HepG2 (cell line): ENCODE results near the gene RHOG. TPM values are rescaled to one million over a fixed set of nuclear protein-coding genes. Genes with fewer than 3 reads are reported as not detected.

Source experiments
- ARNT2 ChIP-seq: sonication (generic); formaldehyde crosslinking; IDR thresholded peaks from 2 replicates; pipeline ENCODE4 v1.8.0; 2022; ENCODE audit warnings: mild to moderate bottlenecking, low read depth, missing genetic modification reagents, moderate library complexity
- CERS6 ChIP-seq: sonication (generic); formaldehyde crosslinking; IDR thresholded peaks from 2 replicates; pipeline ENCODE4 v1.5.0; 2020; ENCODE audit warnings: missing genetic modification reagents
- DNMT1 ChIP-seq: sonication (generic); formaldehyde crosslinking; IDR thresholded peaks from 2 replicates; pipeline ENCODE4 v1.5.1; 2020; ENCODE audit warnings: mild to moderate bottlenecking, missing genetic modification reagents
- ELF3 ChIP-seq: IDR thresholded peaks from 2 replicates; pipeline ENCODE4 v1.6.1; 2016; ENCODE audit warnings: missing genetic modification reagents, missing compliant biosample characterization
- GABPA ChIP-seq, 2 experiments: IDR thresholded peaks; 2 replicates each; pipeline ENCODE4 v1.6.1; 2011 to 2016; ENCODE audit warnings: low read depth in 2 of 2, low read length in 1 of 2, missing biosample characterization in 1 of 2, missing genetic modification characterization in 1 of 2
- GATAD1 ChIP-seq: IDR thresholded peaks from 2 replicates; pipeline ENCODE4 v1.6.1; 2016; ENCODE audit warnings: missing genetic modification reagents, missing compliant biosample characterization
- GMEB2 ChIP-seq: IDR thresholded peaks from 2 replicates; pipeline ENCODE4 v1.6.1; 2016; ENCODE audit warnings: missing biosample characterization, missing genetic modification reagents, low read depth
- HOMEZ ChIP-seq: IDR thresholded peaks from 2 replicates; pipeline ENCODE4 v1.6.1; 2016; ENCODE audit warnings: low read depth
- KLF11 ChIP-seq: IDR thresholded peaks from 2 replicates; pipeline ENCODE4 v1.6.1; 2016; ENCODE audit warnings: missing compliant biosample characterization
- NR2C2 ChIP-seq: sonication (generic); formaldehyde crosslinking; IDR thresholded peaks from 2 replicates; pipeline ENCODE4 v1.4.0; 2020; ENCODE audit warnings: missing genetic modification reagents, mild to moderate bottlenecking, moderate library complexity, borderline replicate concordance
- PLRG1 ChIP-seq: fragments of 450-650 bp; conservative IDR thresholded peaks from 2 replicates; pipeline ENCODE4 v1.6.1; 2016
- SOX5 ChIP-seq: IDR thresholded peaks from 2 replicates; pipeline ENCODE4 v1.6.1; 2016; ENCODE audit warnings: borderline replicate concordance
- SRSF4 ChIP-seq: fragments of 200-400 bp; formaldehyde crosslinking; IDR thresholded peaks from one replicate; pipeline ENCODE4 v1.6.1; 2018; ENCODE audit warnings: mild to moderate bottlenecking, low read depth, low read length, moderate library complexity; ENCODE audit not compliant: poor library complexity, severe bottlenecking
- TBX2 ChIP-seq: sonication (generic); formaldehyde crosslinking; IDR thresholded peaks from 2 replicates; pipeline ENCODE4 v1.5.0; 2020; ENCODE audit warnings: missing genetic modification reagents, mild to moderate bottlenecking, borderline replicate concordance
- U2AF1 ChIP-seq: fragments of 200-400 bp; formaldehyde crosslinking; optimal IDR thresholded peaks from 2 replicates; pipeline ENCODE3; 2017; ENCODE audit warnings: mild to moderate bottlenecking, low read depth, low read length
- U2AF2 ChIP-seq: fragments of 200-400 bp; formaldehyde crosslinking; IDR thresholded peaks from 2 replicates; pipeline ENCODE4 v1.6.1; 2017; ENCODE audit warnings: low read depth, mild to moderate bottlenecking, low read length
- YEATS4 ChIP-seq: sonication (generic); formaldehyde crosslinking; IDR thresholded peaks from 2 replicates; pipeline ENCODE4 v1.4.0; 2020; ENCODE audit warnings: missing genetic modification reagents, borderline replicate concordance
- ZC3H4 ChIP-seq: sonication (generic); formaldehyde crosslinking; IDR thresholded peaks from 2 replicates; pipeline ENCODE4 v1.4.0; 2020; ENCODE audit warnings: missing genetic modification reagents, borderline replicate concordance
- ZGPAT ChIP-seq: IDR thresholded peaks from 2 replicates; pipeline ENCODE4 v1.6.1; 2016; ENCODE audit warnings: mild to moderate bottlenecking
- ZMYM4 ChIP-seq: sonication (generic); formaldehyde crosslinking; IDR thresholded peaks from 2 replicates; pipeline ENCODE4 v1.8.1; 2023; ENCODE audit warnings: mild to moderate bottlenecking, missing genetic modification reagents
- ZNF614 ChIP-seq: IDR thresholded peaks from 2 replicates; pipeline ENCODE4 v1.6.1; 2018; ENCODE audit warnings: missing biosample characterization, missing genetic modification reagents, inconsistent platforms, borderline replicate concordance
- ZNF7 ChIP-seq: IDR thresholded peaks from 2 replicates; pipeline ENCODE4 v1.6.1; 2016; ENCODE audit warnings: missing biosample characterization, missing genetic modification reagents
- polyA plus RNA-seq, 8 experiments: library from polyadenylated mRNA; depleted of rRNA in 3 of 8; stranded (reverse) in 7 of 8; unstranded in 1 of 8; fragments of >200 nt; fragmentation: Illumina TruSeq in 4 of 8; extraction: Trizol in 4 of 8; gene quantifications; 2 replicates each; pipeline versions ENCODE4 v1.2.1 to v1.2.3, GENCODE V29; 2011 to 2016; ENCODE audit warnings: low read depth in 4 of 8, missing spikeins in 1 of 8, mixed read lengths in 1 of 8; ENCODE audit not compliant: insufficient read depth in 1 of 8
- total RNA-seq, 5 experiments: library from RNA; depleted of rRNA; stranded (reverse); fragments of >200 nt; fragmentation: Illumina TruSeq; extraction: Trizol; gene quantifications; 2 replicates each; pipeline ENCODE4 v1.2.3, GENCODE V29; 2016; ENCODE audit warnings: low read depth in 1 of 5
- TF ChIP-seq, protein P1 (sequence below): sonication (generic); formaldehyde crosslinking; IDR thresholded peaks from 2 replicates; pipeline ENCODE4 v1.8.0; 2022; ENCODE audit warnings: mild to moderate bottlenecking, missing genetic modification reagents; ENCODE audit not compliant: insufficient replicate concordance

The RHOG gene
- total and polyA plus RNA-seq, 2 of the 13 experiments (the other 11 are each of a cell fraction or from before 2014, with no cell fraction given): 7.7 to 23.4 TPM

GRCh38 chr11:3879967-3880542 is 39.3 kb upstream of the RHOG start (continued):
- TF ChIP-seq GABPA (IDR thresholded peaks at IDR 0.05; ENCODE audit: low read depth, low read length) (no peak), GABPA (CRISPR knock-in tag; IDR thresholded peaks at IDR 0.05; ENCODE audit: low read depth) (0 out of 2 replicates have a peak, but pooled peaks have one; percentile 16), ZMYM4 (CRISPR knock-in tag) (peak; percentile 46; the same call in 1 of the 2 replicates), ZGPAT (CRISPR knock-in tag) (peak; percentile 74; the same call in 1 of the 2 replicates), HOMEZ (peak; percentile 46; the same call in 1 of the 2 replicates), ARNT2 (CRISPR knock-in tag) (no peak), ZC3H4 (CRISPR knock-in tag) (no peak), GMEB2 (CRISPR knock-in tag) (no peak), CERS6 (no peak), TBX2 (CRISPR knock-in tag) (no peak; the same call in 1 of the 2 replicates), YEATS4 (CRISPR knock-in tag) (peak; percentile 22; the same call in 1 of the 2 replicates), ZNF614 (CRISPR knock-in tag) (peak; percentile 81; the same call in 1 of the 2 replicates), NR2C2 (peak; percentile 35; the same call in 1 of the 2 replicates), U2AF2 (no peak), GATAD1 (peak; percentile 21; the same call in 1 of the 2 replicates), U2AF1 (no peak), ELF3 (CRISPR knock-in tag) (peak; percentile 86), ZNF7 (CRISPR knock-in tag) (no peak), SOX5 (CRISPR knock-in tag) (peak; percentile 77; the same call in 1 of the 2 replicates), DNMT1 (no peak), PLRG1 (no peak), KLF11 (CRISPR knock-in tag) (no peak), SRSF4 (no peak)
- TF ChIP-seq, protein P1, sequence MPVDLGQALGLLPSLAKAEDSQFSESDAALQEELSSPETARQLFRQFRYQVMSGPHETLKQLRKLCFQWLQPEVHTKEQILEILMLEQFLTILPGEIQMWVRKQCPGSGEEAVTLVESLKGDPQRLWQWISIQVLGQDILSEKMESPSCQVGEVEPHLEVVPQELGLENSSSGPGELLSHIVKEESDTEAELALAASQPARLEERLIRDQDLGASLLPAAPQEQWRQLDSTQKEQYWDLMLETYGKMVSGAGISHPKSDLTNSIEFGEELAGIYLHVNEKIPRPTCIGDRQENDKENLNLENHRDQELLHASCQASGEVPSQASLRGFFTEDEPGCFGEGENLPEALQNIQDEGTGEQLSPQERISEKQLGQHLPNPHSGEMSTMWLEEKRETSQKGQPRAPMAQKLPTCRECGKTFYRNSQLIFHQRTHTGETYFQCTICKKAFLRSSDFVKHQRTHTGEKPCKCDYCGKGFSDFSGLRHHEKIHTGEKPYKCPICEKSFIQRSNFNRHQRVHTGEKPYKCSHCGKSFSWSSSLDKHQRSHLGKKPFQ: peak; percentile 32
